SIG-M5 treated with dmso at 0.1 percent for 504 hours (cell line): ENCODE results near the gene GPR15.

Source experiments
- DNase-seq: peaks from one replicate; lab custom pipeline; 2025; ENCODE audit not compliant: unreplicated experiment; lab: John Stamatoyannopoulos, UW

Gene GPR15

DNA sequence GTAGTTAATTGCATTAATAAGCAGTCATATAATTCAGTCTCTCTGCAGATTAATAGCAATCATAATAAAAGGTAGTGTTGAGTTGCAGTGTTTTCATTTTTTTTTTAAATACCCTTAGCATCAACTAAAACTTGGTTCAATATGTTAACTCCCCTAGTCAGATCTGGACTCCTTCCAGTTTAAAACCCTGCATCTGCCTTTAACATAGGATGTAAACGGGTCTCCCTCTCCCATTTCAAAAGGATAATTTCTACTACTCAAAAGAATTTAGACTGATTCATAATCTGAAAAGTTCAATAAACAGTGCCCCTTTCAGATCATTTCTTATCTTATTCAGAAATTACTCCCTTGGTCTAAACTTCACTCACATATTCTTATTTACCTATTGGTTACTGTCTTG, 50.3 kb downstream of the GPR15 start:
- no peak for DNase-seq

DNA sequence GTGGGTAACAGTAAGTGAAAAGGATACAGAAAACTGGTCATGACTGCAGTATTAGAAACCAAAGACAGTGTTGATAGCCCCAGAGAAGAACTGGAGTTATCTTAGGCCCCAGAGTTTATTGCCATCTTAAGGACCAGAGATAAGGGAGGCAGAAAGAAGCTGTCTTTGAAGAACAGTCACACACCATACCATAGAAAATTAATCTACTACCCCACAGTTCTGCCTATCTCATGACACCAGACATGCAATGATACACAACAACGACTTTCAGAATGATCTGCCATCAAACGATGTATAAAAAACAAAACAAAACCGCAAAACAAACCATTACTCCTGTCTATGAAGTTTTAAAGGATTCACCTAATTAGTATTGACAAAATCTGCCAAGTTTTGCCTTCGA, 52.0 kb downstream of the GPR15 start:
- DNase-seq = no peak
